Chondrocyte (in vitro differentiated cells): Measurements from ENCODE around the gene CACHD1. TPM values are rescaled to one million over a fixed set of nuclear protein-coding genes. Genes with fewer than 3 reads are reported as not detected.

ENCODE experiments used
- DNase-seq: peaks from one replicate; pipeline ENCODE4 v3.0.0; 2021; ENCODE audit warnings: mixed read lengths, low spot score
- H3K27ac Mint-ChIP-seq: one replicate; pipeline ENCODE4 v1.8.0; 2021; ENCODE audit warnings: mild to moderate bottlenecking, moderate library complexity, mixed read lengths; ENCODE audit not compliant: unreplicated experiment
- H3K27me3 Mint-ChIP-seq: 2 replicates; pipeline ENCODE4 v1.8.0; 2021; ENCODE audit warnings: low read depth, mixed read lengths
- H3K36me3 Mint-ChIP-seq: 2 replicates; pipeline ENCODE4 v1.8.0; 2021; ENCODE audit warnings: low read depth, mixed read lengths
- H3K4me1 Mint-ChIP-seq: 2 replicates; pipeline ENCODE4 v1.8.0; 2021; ENCODE audit warnings: low read depth, mild to moderate bottlenecking, mixed read lengths
- H3K4me3 Mint-ChIP-seq: one replicate; pipeline ENCODE4 v1.8.0; 2021; ENCODE audit warnings: mild to moderate bottlenecking, moderate library complexity, mixed read lengths; ENCODE audit not compliant: unreplicated experiment
- H3K9me3 Mint-ChIP-seq: 2 replicates; pipeline ENCODE4 v1.8.0; 2021; ENCODE audit warnings: low read depth, mixed read lengths
- total RNA-seq: library from RNA; stranded (reverse); gene quantifications from 3 replicates; pipeline ENCODE4 v1.2.1, GENCODE V29; 2021
- TF ChIP-seq, protein P1 (sequence below): fragments of 200-600 bp; sonication (generic); IDR thresholded peaks from 2 replicates; pipeline ENCODE4 v1.5.0; 2021; ENCODE audit warnings: antibody characterized with exemption, mild to moderate bottlenecking, moderate library complexity

Gene CACHD1
- total RNA-seq, 1 donor from 2014 or later, result 10.5 TPM

DNA sequence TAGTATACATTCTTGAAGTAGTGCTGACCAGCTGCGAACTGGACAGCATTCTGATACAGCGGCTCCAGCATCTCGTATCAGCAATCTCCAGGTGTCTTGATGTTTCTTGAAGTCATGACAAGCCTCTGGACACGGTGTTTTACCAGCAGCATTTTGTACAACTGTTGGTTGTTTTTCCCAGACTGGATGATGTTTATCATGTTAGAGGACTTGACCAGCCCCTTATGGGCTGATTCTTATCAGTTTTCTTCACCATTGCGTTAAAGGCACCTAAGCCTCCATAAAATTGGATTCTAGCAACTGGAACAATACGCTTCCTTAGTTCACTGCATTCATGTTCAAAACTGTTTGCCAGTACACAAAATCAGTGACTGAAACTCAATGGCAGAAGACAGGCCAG lies 29.1 kb downstream of the CACHD1 start:
- DNase-seq, result no peak
- Mint-ChIP-seq H3K4me1 (peaks cover 29% of the 10 kb centered on the region), H3K36me3 (no peaks in the 10 kb centered on the region), H3K27ac (no peak overlapping the region), H3K27me3 (no peaks in the 10 kb centered on the region), H3K4me3 (no peak overlapping the region), H3K9me3 (no peaks in the 10 kb centered on the region)
- TF ChIP-seq, protein P1, sequence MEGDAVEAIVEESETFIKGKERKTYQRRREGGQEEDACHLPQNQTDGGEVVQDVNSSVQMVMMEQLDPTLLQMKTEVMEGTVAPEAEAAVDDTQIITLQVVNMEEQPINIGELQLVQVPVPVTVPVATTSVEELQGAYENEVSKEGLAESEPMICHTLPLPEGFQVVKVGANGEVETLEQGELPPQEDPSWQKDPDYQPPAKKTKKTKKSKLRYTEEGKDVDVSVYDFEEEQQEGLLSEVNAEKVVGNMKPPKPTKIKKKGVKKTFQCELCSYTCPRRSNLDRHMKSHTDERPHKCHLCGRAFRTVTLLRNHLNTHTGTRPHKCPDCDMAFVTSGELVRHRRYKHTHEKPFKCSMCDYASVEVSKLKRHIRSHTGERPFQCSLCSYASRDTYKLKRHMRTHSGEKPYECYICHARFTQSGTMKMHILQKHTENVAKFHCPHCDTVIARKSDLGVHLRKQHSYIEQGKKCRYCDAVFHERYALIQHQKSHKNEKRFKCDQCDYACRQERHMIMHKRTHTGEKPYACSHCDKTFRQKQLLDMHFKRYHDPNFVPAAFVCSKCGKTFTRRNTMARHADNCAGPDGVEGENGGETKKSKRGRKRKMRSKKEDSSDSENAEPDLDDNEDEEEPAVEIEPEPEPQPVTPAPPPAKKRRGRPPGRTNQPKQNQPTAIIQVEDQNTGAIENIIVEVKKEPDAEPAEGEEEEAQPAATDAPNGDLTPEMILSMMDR, result no peak

DNA sequence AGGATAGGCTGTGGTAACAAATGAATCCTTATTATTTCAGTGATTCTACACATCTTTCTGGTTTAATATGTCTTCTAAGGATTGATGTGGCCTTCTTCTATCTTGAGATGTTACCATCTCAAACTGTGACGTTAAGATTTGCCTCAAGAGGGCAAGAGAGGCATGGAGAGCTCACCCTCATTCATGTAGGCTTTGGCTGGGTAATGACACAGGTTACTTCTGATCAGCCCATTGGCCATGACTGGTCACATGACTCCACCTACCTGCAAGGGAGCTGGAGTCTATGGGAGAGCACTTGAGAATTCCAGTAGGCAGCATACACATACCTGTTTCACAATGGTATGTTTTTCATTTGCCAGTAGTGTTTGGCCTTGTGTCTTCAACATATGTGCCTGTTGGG lies 30.0 kb downstream of the CACHD1 start:
- Mint-ChIP-seq H3K27me3 (no peaks in the 10 kb centered on the region), H3K27ac (no peak overlapping the region), H3K9me3 (no peaks in the 10 kb centered on the region), H3K36me3 (no peaks in the 10 kb centered on the region), H3K4me3 (no peak overlapping the region), H3K4me1 (peaks cover 30% of the 10 kb centered on the region)
- TF ChIP-seq, protein P1, result peak; percentile 16
- no peak for DNase-seq

DNA sequence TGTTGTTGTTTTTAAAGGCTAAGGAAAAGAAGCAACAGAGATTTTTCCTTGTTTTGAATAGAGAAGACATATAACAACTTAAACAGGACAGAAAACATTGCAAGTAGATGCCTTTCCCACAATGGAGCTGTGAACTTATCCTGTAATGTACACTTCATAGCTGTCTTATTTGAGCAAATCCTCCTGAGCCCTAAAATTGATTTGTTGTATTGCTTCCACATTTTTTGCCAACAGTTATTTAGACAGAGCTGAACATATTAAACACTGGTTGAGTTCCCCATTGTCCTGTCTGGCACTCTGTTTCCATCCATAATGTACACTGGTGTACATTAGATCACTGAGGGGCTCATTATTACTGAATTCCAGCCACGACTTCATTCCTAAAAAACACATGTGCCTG lies 32.2 kb downstream of the CACHD1 start:
- no peaks in the 10 kb centered on the region for H3K36me3 Mint-ChIP-seq
- no peak overlapping the region for H3K4me3 Mint-ChIP-seq
- H3K27ac Mint-ChIP-seq, result no peak overlapping the region
- TF ChIP-seq, protein P1, result no peak
- peaks cover 34% of the 10 kb centered on the region for H3K4me1 Mint-ChIP-seq
- H3K27me3 Mint-ChIP-seq, result no peaks in the 10 kb centered on the region
- H3K9me3 Mint-ChIP-seq, result no peaks in the 10 kb centered on the region
- no peak for DNase-seq

DNA sequence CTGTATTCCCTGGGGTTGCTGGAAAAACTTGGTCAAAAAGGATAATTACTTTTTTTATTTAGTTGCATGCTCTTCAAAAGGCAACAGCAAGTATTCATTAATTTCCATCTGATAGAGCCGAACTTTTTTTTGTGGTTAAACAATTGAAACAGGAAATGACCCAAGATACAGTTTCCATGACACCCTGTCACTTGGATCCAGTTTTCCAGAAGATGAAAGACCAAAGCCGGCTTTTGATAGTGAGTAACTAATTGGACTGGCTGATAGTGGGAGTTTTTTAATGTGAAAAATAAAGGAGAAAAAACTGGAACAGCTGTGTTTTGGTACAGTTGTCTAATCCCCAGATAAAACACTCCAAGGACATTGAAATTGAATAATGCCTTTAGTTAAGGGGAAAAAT lies 33.0 kb downstream of the CACHD1 start:
- H3K27me3 Mint-ChIP-seq, result no peaks in the 10 kb centered on the region
- H3K4me3 Mint-ChIP-seq, result no peak overlapping the region
- H3K36me3 Mint-ChIP-seq, result no peaks in the 10 kb centered on the region
- H3K27ac Mint-ChIP-seq, result no peak overlapping the region
- TF ChIP-seq, protein P1, result no peak
- H3K9me3 Mint-ChIP-seq, result no peaks in the 10 kb centered on the region
- DNase-seq, result no peak
- peaks cover 31% of the 10 kb centered on the region for H3K4me1 Mint-ChIP-seq

DNA sequence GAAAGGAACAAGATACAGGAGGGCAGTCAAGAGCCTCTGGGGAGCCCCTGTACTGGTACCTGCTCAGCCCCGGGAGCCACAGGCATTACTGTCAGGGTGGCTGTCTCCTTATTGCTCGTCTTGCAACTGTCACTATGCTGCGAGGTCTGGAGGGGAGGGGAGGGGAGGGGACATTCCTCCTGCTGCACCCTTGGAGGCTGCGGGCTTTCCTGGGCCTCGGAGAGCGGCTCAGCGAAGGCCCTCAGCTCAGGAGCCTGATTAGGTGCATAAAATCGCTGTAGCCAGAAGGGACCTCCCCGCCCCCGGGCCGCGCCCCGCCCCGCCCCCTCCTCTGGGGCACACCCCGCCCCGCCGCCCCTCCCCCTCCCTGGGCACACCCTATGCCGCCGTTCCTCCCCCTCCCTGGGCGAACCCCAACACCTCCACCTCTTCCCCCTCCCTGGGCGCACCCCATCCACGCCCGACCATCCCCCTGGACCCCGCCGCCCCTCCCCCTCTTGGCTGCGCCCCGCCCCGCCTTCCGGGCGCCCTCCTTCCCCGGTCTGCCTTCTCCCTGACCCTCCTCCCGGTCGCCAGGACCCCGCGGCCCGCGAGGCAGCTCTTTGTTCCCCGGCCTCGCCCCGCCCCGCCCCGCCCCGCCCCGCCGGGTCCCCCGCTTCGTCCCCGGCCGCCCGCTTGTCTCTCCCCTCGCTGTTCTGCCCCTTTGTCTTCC lies 35.5 kb downstream of the CACHD1 start:
- peak; percentile 52 for DNase-seq
- H3K27me3 Mint-ChIP-seq, result no peaks in the 10 kb centered on the region
- no peaks in the 10 kb centered on the region for H3K36me3 Mint-ChIP-seq
- peaks cover 48% of the 10 kb centered on the region for H3K4me1 Mint-ChIP-seq
- peak overlapping the region; percentile 86 for H3K4me3 Mint-ChIP-seq
- TF ChIP-seq, protein P1, result no peak
- no peaks in the 10 kb centered on the region for H3K9me3 Mint-ChIP-seq
- peak overlapping the region; percentile 41 for H3K27ac Mint-ChIP-seq
